Activated CD4-positive, alpha-beta T cell treated with anti-CD3 and anti-CD28 coated beads, Interleukin-2, amount 50 U/mL, for 4 hours (primary cell): ENCODE results near the gene NKTR.

ENCODE experiments used
- DNase-seq, 2 experiments: peaks; one replicate each; pipeline ENCODE4 v3.0.0-alpha.2; 2020

The NKTR gene

GRCh38 chr3:42683875-42684598 lies 83.6 kb downstream of the NKTR start:
- DNase-seq: peak; percentile 11 to 20

DNA sequence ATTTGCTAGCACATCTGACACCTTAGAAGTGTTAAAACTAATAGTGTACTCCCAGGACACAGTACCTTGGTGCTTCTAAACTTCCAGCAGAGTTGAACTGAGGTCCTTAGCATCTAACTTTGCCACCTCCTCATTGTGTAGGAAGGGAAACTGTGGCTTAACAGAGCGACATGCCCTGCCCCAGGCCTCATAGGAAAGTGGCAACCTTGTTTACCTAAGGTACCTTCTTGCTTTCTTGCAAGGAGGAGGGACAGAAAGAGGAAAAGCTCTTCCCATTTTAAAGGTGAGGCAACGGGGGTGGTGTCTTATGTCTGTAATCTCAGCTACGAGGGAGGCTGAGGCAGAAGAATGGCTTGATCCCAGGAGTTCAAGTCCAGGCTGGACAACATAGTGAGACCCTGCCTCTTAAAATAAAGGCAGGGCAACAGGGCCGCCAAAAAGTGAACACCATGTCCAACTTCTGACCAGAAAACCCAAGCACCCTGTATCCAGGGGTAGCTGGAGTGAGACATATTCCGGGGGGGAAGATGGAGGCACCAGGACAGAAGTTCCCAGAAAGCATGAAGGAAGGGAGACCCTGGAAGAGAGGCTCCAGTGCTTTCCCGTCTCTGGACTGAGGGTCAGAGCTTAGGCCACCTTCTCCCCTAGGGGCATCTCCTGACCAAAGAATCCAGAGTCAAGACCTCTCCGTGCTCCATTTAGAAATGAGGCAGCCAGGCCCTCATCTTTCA lies 84.3 kb downstream of the NKTR start:
- no peak for DNase-seq

- no peak for DNase-seq
These were observed 84.9 kb downstream of the NKTR start, which contains the start of gene KLHL40 for GRCh38 chr3:42685363-42685881. KLHL40 (plus strand) TSS chr3:42685537; CDS start chr3:42685619, 82 bp downstream.

DNA sequence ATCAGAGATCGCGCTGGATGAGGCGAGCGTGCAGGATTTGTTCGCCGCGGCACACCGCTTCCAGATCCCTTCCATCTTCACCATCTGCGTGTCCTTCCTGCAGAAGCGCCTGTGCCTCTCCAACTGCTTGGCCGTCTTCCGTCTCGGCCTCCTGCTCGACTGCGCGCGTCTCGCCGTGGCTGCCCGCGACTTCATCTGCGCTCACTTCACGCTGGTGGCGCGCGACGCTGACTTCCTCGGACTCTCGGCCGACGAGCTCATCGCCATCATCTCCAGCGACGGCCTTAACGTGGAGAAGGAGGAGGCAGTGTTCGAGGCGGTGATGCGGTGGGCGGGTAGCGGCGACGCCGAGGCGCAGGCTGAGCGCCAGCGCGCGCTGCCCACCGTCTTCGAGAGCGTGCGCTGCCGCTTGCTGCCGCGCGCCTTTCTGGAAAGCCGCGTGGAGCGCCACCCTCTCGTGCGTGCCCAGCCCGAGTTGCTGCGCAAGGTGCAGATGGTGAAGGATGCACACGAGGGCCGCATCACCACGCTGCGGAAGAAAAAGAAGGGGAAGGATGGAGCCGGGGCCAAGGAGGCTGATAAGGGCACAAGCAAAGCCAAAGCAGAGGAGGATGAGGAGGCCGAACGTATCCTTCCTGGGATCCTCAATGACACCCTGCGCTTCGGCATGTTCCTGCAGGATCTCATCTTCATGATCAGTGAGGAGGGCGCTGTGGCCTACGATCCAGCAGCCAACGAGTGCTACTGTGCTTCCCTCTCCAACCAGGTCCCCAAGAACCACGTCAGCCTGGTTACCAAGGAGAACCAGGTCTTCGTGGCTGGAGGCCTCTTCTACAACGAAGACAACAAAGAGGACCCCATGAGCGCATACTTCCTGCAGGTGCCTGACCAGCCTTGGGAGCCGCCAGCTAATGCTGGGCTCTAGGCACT lies 85.7 kb downstream of the NKTR start:
- DNase-seq: no peak

DNA sequence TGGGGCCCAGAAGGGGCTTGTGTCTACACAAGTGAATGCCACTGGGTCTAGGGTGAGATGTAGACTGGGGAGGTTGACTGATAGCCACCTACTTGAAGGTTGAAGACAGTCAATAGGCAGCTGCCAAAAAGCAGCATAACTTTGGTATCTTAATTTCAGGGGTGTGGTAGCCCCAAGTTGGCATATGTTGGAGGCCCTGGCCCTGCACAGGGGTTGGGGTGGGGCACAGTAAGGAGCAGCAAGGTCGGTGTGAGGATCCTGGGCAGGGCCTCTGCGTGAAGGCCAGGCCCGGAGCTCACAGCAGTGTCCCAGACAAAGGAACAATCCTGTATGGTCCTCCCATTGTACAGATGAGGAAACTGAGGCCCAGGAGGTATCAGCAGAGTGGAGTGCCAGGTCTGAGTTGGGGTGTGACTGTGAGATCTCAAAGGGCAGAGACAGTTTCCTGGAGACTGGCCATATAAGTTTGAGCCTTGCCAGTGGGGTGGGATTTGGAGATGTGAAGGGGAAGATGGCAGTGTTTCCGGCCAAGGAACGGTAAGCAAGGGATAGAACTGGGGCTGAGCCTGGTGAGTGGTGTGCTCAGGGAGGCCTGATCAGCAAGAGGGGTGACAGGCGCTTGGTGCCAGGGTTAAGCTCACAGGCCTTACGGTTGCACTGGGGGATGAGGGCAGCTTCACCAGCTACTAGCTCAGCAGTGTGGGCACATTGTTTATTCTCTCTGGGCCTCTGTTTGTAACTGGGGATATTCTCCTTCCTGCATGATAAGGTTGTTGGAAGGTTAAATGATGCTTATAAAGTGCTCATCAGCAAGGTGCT lies 86.6 kb downstream of the NKTR start:
- no peak for DNase-seq

DNA sequence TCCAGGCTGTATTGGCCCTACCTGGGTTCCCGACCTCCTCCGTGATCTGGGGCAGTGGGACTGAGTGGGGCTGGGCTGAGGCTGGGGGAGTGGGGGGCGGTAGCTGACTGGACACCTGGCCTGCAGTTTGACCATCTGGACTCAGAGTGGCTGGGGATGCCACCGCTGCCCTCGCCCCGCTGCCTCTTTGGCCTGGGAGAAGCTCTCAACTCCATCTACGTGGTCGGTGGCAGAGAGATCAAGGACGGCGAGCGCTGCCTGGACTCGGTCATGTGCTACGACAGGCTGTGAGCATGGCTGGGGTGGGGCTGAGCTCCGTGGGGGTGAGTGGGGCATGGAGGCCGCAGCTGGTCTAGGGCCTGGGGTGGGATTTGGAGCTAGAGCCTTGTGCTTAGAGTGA lies 87.5 kb downstream of the NKTR start:
- no peak for DNase-seq

DNA sequence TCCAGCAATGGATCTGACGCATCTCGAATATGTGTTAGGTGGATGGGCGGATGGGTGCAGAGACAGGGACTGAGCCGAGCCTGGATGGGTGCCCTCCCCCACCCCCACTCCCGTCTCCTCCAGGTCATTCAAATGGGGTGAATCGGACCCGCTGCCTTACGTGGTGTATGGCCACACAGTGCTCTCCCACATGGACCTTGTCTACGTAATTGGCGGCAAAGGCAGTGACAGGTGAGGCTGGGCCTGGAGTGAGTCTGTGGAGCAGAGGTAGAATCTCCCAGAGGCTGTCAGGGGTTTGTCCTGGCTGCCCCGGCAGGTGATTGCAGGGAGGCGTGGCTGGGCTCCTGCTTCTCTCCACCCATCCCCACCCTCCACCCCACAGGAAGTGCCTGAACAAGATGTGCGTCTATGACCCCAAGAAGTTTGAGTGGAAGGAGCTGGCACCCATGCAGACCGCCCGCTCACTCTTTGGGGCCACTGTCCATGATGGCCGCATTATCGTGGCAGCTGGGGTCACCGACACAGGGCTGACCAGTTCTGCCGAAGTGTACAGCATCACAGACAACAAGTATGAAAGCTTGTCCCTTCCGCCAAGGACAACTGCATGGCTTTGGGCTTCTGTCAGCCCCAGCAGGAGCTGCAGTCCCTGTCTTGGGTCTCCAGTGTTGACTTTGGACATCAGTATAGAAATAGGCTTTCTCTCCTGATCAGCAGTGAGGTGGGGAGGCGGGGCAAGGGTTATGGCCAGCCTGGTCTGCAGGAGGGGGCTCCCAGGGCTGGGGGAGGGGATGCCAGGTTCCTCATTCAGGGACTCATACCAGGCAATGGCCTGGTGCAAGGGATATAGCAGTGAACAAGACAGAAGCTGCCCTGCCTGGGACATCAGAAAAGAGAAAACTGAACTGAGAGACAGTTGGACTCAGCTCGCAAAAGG lies 88.3 kb downstream of the NKTR start:
- no peak for DNase-seq

DNA sequence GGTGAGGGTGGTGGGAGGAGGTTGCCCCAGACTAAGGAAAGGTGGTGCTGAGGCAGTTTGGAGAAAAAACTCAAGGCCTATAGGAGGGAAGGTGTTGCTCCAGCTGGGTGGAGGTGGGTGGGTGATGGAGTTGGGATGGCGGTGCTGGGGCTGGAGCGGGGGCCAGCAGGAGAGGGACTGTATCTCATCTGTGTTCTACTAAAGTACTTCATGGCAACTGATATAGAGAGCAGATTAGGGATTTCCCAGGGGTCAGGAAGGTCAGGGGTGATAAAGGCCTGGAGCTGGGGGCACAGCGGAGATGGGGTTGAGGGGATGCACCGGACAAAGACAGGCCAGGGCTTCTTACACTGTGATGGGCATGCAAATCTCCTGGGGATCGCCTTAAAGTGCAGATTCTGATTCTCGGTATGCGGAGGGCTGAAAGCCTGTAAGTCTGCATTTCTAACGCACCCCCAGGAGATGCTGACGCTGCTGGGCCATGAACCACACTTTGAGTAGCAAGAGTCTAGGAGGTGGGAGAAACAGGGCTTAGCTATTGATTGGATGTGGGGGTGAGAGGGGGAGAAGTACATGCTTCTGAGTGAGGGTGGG lies 89.0 kb downstream of the NKTR start:
- no peak for DNase-seq

DNA sequence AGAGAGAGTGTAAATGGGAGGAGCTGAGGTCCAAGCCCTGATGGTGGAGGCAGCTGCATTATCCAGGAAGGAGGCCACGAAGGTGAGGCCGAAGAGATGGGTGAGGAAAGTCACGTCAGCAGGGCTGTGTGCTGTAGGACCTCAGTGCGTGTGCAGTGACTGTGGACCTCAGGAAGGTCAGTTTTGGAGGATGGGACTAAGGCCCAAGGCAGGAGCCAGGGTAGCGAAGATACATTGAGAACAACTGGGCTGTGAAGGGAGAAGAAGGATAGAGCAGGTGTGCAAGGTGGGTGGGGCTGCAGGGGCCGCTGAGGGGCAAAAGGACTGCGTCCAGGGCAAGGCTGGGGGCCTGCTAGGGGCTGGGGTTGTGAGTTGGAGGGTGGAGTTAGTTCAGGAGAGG lies 89.7 kb downstream of the NKTR start:
- no peak for DNase-seq

GRCh38 chr3:42690766-42691680 lies 90.5 kb downstream of the NKTR start:
- no peak for DNase-seq

GRCh38 chr3:42691816-42692666 lies 91.6 kb downstream of the NKTR start:
- no peak for DNase-seq

DNA sequence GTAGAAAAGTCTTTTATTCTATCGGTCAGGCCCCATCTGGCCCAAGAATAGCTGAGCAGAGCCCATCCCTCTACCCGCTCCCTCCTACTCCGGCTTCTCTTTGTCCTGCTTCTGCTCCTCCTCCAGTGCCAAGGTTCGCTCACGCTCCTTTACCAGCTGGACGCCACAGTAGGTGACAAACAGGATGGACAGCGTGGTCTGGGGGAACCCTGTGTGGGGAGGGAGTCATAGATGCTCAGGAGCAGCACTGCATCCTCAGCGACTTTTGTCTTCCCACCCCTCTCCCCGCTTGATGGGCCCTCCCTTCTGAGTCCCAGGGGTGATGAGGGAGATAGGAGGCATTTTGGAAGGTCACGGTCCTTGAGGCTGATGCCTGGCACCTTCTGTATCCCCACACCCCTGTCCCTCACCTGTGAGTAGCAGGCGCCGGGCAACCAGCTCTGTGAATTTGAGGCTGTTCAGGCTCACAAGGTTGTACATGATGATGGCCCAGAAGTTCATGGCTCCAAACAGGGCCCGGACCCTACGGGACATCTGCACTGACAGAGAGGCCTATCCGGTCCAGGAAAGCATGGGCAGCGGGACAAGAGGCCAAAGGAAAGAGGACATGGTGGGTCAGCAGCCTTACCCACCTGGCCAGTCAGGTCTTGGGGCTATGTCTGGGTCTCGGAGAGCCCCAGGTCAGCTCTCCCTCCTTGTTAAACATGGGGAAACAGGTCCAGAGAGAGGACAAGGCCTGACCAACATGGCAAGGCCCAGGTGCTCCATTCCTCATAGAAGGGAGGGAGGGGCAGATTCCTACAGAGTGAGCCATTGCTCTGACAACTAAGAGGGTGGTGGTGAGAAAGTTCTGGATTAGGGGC lies 92.4 kb downstream of the NKTR start:
- no peak for DNase-seq

DNA sequence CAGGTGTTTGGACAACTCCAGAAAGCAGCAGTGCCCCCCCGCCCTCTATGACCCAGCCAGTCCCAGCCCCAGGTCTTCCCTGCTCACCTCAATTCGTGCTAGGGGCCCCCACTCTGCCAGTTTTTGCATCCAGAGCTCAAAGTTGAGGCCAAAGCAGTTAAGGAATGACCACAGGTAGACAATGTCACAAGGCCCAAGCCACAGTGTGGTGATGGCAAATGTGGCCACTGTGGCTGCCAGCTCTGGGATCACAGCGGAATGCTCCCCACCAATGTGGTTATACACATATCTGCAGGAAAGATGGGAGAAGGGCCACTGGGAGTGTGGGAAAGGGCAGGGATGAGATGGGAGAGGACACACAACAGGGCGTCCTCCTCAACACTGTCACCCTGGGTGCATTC lies 93.0 kb downstream of the NKTR start:
- no peak for DNase-seq

DNA sequence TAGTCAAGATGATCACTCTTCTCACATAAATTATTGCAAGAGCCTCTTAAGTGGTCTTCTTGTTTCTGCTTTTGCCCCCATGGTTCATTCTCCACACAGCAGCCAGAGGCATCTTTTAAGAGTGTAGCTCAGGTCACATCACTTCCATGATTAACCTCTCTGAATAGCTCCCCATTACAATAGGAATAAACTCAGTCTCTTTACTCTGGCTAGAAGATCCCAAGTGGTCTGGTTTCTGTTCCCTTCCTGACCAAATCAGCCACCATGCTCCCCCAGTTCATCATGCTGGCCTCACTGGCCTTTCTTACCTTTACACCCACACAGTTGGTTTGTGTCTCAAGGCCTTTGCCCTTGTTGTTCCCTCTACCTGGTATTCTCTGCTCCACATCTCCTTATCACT lies 93.9 kb downstream of the NKTR start:
- no peak for DNase-seq

GRCh38 chr3:42696356-42697288 lies 96.1 kb downstream of the NKTR start:
- no peak for DNase-seq
